Fibroblast of pulmonary artery (primary cell): ENCODE results near the gene CDX1.

Experiments
- DNase-seq: peaks from one replicate; pipeline ENCODE4 v3.0.0-alpha.2; 2010; ENCODE audit warnings: low read depth
- H3K4me3 ChIP-seq: replicated peaks from 2 replicates; pipeline ENCODE4 v1.5.1; 2011; ENCODE audit warnings: low read depth, mild to moderate bottlenecking, control low read depth, low read length, moderate library complexity
- TF ChIP-seq, protein P1 (sequence below): IDR thresholded peaks from 2 replicates; pipeline ENCODE4 v1.5.1; 2011; ENCODE audit warnings: mild to moderate bottlenecking, control low read depth, low read length, inconsistent platforms; ENCODE audit errors: missing control alignments

The CDX1 gene

DNA sequence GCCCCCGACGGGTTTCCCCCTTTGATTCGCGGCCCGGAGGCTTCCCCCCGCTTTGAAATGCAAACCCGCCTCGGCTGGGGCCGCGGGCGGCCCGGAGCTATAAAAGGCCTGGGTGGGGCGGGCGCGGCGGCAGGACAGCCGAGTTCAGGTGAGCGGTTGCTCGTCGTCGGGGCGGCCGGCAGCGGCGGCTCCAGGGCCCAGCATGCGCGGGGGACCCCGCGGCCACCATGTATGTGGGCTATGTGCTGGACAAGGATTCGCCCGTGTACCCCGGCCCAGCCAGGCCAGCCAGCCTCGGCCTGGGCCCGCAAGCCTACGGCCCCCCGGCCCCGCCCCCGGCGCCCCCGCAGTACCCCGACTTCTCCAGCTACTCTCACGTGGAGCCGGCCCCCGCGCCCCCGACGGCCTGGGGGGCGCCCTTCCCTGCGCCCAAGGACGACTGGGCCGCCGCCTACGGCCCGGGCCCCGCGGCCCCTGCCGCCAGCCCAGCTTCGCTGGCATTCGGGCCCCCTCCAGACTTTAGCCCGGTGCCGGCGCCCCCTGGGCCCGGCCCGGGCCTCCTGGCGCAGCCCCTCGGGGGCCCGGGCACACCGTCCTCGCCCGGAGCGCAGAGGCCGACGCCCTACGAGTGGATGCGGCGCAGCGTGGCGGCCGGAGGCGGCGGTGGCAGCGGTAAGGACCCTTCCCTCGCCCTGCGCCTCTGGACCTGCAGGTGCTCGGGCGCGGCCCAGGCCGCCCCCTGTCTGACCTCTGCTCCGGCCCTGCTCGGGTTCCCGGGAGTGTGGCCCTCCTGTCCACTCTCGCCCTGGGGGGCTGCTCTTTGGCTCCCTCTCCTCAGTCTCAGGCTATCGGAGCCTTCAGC lies at the start of gene CDX1:
CDX1 (plus strand) TSS at position 129 of the 862 bp plus-strand sequence; CDS start at position 228, 99 bp downstream.
- TF ChIP-seq, protein P1, sequence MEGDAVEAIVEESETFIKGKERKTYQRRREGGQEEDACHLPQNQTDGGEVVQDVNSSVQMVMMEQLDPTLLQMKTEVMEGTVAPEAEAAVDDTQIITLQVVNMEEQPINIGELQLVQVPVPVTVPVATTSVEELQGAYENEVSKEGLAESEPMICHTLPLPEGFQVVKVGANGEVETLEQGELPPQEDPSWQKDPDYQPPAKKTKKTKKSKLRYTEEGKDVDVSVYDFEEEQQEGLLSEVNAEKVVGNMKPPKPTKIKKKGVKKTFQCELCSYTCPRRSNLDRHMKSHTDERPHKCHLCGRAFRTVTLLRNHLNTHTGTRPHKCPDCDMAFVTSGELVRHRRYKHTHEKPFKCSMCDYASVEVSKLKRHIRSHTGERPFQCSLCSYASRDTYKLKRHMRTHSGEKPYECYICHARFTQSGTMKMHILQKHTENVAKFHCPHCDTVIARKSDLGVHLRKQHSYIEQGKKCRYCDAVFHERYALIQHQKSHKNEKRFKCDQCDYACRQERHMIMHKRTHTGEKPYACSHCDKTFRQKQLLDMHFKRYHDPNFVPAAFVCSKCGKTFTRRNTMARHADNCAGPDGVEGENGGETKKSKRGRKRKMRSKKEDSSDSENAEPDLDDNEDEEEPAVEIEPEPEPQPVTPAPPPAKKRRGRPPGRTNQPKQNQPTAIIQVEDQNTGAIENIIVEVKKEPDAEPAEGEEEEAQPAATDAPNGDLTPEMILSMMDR = no peak
- no peak within 1 kb of the TSS for H3K4me3 ChIP-seq
- DNase-seq = no peak

DNA sequence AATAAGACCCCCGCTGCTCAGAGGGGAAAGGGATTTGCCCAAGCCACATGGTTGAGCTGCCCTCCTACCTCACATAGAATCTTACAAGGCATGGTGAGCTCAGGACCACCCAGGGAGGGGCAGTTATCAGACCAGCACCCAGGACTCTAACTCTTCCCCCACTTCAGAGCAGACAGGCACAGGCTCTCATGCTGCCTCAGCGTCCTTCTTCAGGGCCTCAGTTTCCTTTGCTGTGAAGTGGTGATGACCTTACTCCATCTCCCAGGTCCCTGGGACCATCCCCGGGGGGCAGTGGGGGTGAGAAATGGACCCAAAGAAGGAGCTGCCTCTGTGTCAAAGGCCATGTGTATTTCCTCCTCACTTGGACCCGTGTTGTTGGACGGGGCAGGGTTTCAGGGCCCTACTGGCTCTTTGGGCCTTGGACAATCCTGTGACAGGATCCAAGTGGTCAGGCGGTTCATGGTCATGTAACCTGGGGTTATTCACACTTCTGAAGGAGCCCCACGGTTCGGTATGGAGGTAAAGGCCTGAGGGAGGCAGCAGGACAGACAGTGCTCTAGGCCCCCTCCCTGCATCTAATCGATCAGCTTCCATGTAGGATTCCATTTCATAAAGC lies 48.5 kb upstream of the CDX1 start:
- TF ChIP-seq, protein P1 = no peak
- H3K4me3 ChIP-seq = no peak overlapping the region
- DNase-seq = no peak

- TF ChIP-seq, protein P1 = no peak
- DNase-seq = no peak
- H3K4me3 ChIP-seq = no peak overlapping the region
Measured at GRCh38 chr5:150118561-150119229, 47.9 kb upstream of the CDX1 start.

- TF ChIP-seq, protein P1 = no peak
- H3K4me3 ChIP-seq = no peak overlapping the region
- DNase-seq = no peak
Measured at GRCh38 chr5:150119421-150120061, 47.0 kb upstream of the CDX1 start.

GRCh38 chr5:150120062-150120441 lies 46.5 kb upstream of the CDX1 start:
- no peak for DNase-seq

More at GRCh38 chr5:150120062-150120441, 46.5 kb upstream of the CDX1 start:
- no peak overlapping the region for H3K4me3 ChIP-seq
- TF ChIP-seq, protein P1 = no peak
